ENCODE data around the gene ECE1.

GRCh38 chr1:21308847-21309652 is 18.8 kb upstream of the ECE1 start:
- TF ChIP-seq CTCF (IDR thresholded peaks at IDR 0.05) = no peak
- TF ChIP-seq POLR2A (IDR thresholded peaks at IDR 0.05) = no peak
